Measurements from ENCODE around the gene CTDSPL.

- TF ChIP-seq ZNF274 (IDR thresholded peaks at IDR 0.05; ENCODE audit: low read depth, low read length) = no peak
- no peak for TF ChIP-seq SUZ12 (IDR thresholded peaks at IDR 0.05; ENCODE audit: extremely low read depth, insufficient read depth, insufficient read length)
- no peak for TF ChIP-seq YY1 (IDR thresholded peaks at IDR 0.05; ENCODE audit: insufficient read depth, insufficient read length)
Observed at GRCh38 chr3:37892927-37893600, 31.4 kb downstream of the CTDSPL start.
